GM23248 (cell line): ENCODE measurements around the gene GPR35. TPM values are rescaled to one million over a fixed set of nuclear protein-coding genes. Genes with fewer than 3 reads are reported as not detected.
"Not testable (repeated sequence)": the region's sequence is repeated elsewhere in the genome, so short reads cannot be mapped to it uniquely, and the experiment has no call there.

ENCODE experiments used
- DNase-seq: peaks from one replicate; pipeline ENCODE4 v3.0.0-alpha.2; 2015
- H2AFZ ChIP-seq: fragments of 200-600 bp; sonication (generic); 2 replicates; pipeline ENCODE4 v1.6.1; 2016; ENCODE audit warnings: antibody characterized with exemption
- H3F3A ChIP-seq: fragments of 200-600 bp; sonication (generic); 2 replicates; pipeline ENCODE4 v1.6.1; 2016; ENCODE audit warnings: mild to moderate bottlenecking, antibody characterized with exemption, mixed run types; ENCODE audit not compliant: insufficient read depth
- H3K27ac ChIP-seq: fragments of 200-600 bp; sonication (generic); 2 replicates; pipeline ENCODE4 v1.5.1; 2016; ENCODE audit warnings: mild to moderate bottlenecking
- H3K27me3 ChIP-seq: fragments of 200-600 bp; sonication (generic); replicated peaks from 2 replicates; pipeline ENCODE4 v1.6.1; 2016; ENCODE audit warnings: mild to moderate bottlenecking; ENCODE audit not compliant: insufficient read depth
- H3K36me3 ChIP-seq: fragments of 200-600 bp; sonication (generic); 2 replicates; pipeline ENCODE4 v1.6.1; 2016; ENCODE audit warnings: low read depth, mild to moderate bottlenecking
- H3K4me1 ChIP-seq: fragments of 200-600 bp; sonication (generic); 2 replicates; pipeline ENCODE4 v1.6.1; 2016; ENCODE audit warnings: mild to moderate bottlenecking; ENCODE audit not compliant: insufficient read depth
- H3K4me2 ChIP-seq: fragments of 200-600 bp; sonication (generic); one replicate; pipeline ENCODE4 v1.6.1; 2016; ENCODE audit warnings: mild to moderate bottlenecking; ENCODE audit not compliant: unreplicated experiment
- H3K4me3 ChIP-seq: fragments of 200-600 bp; sonication (generic); 2 replicates; pipeline ENCODE4 v1.5.1; 2016; ENCODE audit warnings: mild to moderate bottlenecking
- H3K79me2 ChIP-seq: fragments of 200-600 bp; sonication (generic); 2 replicates; pipeline ENCODE4 v1.6.1; 2016; ENCODE audit warnings: mild to moderate bottlenecking; ENCODE audit not compliant: insufficient read depth
- H3K9ac ChIP-seq: fragments of 200-600 bp; sonication (generic); 2 replicates; pipeline ENCODE4 v1.6.1; 2016; ENCODE audit warnings: mild to moderate bottlenecking
- H3K9me2 ChIP-seq: fragments of 200-600 bp; sonication (generic); 2 replicates; pipeline ENCODE4 v1.6.1; 2016; ENCODE audit warnings: mixed run types, mild to moderate bottlenecking, moderate library complexity; ENCODE audit not compliant: insufficient read depth
- H3K9me3 ChIP-seq: fragments of 200-600 bp; sonication (generic); one replicate; pipeline ENCODE4 v1.6.1; 2017; ENCODE audit warnings: low read depth
- H4K20me1 ChIP-seq: fragments of 200-600 bp; sonication (generic); 2 replicates; pipeline ENCODE4 v1.6.0; 2016; ENCODE audit not compliant: insufficient read depth
- WGBS, 2 experiments: methylation state at CpG; one replicate each; pipeline ENCODE4 v1.1.6; 2015 to 2017; ENCODE audit warnings: low lambda C conversion rate in 2 of 2, low coverage in 1 of 2; ENCODE audit errors: missing lambda C conversion rate in 2 of 2; 5-methylcytosine and 5-hydroxymethylcytosine counted together
- in situ Hi-C: fragments of 300-500 bp; cut with MboI; formaldehyde crosslinking; loops from 2 replicates; pipeline ENCODE4 v1.15.0; 2020
- polyA plus RNA-seq: library from polyadenylated mRNA; unstranded; fragments of >200 nt; fragmentation: Nextera tagmentation; extraction: Ambion mirVana; gene quantifications from 2 replicates; pipeline ENCODE4 v1.2.1, GENCODE V29; 2016
- small RNA-seq: library from RNA; depleted of rRNA; stranded (forward); fragments of <200 nt; gene quantifications from one replicate; pipeline ENCODE3, GENCODE V24; 2014; ENCODE audit warnings: low read depth, low replicate concordance
- total RNA-seq: library from RNA; depleted of rRNA; stranded (reverse); fragments of >200 nt; shearing (Covaris generic); gene quantifications from 2 replicates; pipeline ENCODE4 v1.2.3, GENCODE V29; 2014; rRNA removed

GPR35 gene
- total and polyA plus RNA-seq, 2 experiments from 2014 or later, result 0.14 TPM; not detected in 1

- no CpG with 5 or more reads among the region's 24 CpGs for WGBS, 2 experiments
- not testable (repeated sequence) for H2AFZ ChIP-seq, H4K20me1 ChIP-seq
Measured at GRCh38 chr2:240675345-240675744, 50.1 kb downstream of the GPR35 start.

GRCh38 chr2:240678043-240678442 lies 52.8 kb downstream of the GPR35 start:
- H2AFZ ChIP-seq, H3K4me2 ChIP-seq, H4K20me1 ChIP-seq, H3K27ac ChIP-seq, H3K4me3 ChIP-seq, DNase-seq, H3K79me2 ChIP-seq, H3K27me3 ChIP-seq, H3K4me1 ChIP-seq, H3K36me3 ChIP-seq, H3F3A ChIP-seq, in situ Hi-C loops, H3K9ac ChIP-seq, H3K9me2 ChIP-seq, H3K9me3 ChIP-seq: not testable (repeated sequence)
- 57 to 72% methylated on average over 6 to 7 of the region's 14 CpGs for WGBS, 2 experiments

More at GRCh38 chr2:240675345-240675744, 50.1 kb downstream of the GPR35 start:
- H3F3A ChIP-seq, H3K4me3 ChIP-seq, DNase-seq, H3K9me2 ChIP-seq, H3K4me2 ChIP-seq, in situ Hi-C loops, H3K9me3 ChIP-seq, H3K27ac ChIP-seq, H3K79me2 ChIP-seq, H3K36me3 ChIP-seq, H3K9ac ChIP-seq, H3K4me1 ChIP-seq: not testable (repeated sequence)
- peaks cover 25% of the 10 kb centered on the region; the same call in 1 of the 2 replicates for H3K27me3 ChIP-seq

GRCh38 chr2:240678909-240679308 lies 53.6 kb downstream of the GPR35 start:
- H3K36me3 ChIP-seq, H3K4me1 ChIP-seq, H3K79me2 ChIP-seq, DNase-seq, H2AFZ ChIP-seq, H3K4me2 ChIP-seq, H3F3A ChIP-seq, in situ Hi-C loops, H3K4me3 ChIP-seq, H3K9ac ChIP-seq, H3K27me3 ChIP-seq, H3K9me2 ChIP-seq, H3K9me3 ChIP-seq, H3K27ac ChIP-seq, H4K20me1 ChIP-seq: not testable (repeated sequence)
- no CpG with 5 or more reads among the region's 19 CpGs for WGBS, 2 experiments

GRCh38 chr2:240680185-240680584 lies 54.9 kb downstream of the GPR35 start:
- WGBS, 2 experiments, result 18 to 27% methylated on average over 1 to 2 of the region's 11 CpGs
- H2AFZ ChIP-seq, H3K9me2 ChIP-seq, H3K9ac ChIP-seq, H4K20me1 ChIP-seq, H3K4me3 ChIP-seq, H3K27ac ChIP-seq, H3K9me3 ChIP-seq, H3K4me2 ChIP-seq, H3K36me3 ChIP-seq, H3F3A ChIP-seq, DNase-seq, in situ Hi-C loops, H3K4me1 ChIP-seq, H3K79me2 ChIP-seq, H3K27me3 ChIP-seq: not testable (repeated sequence)

Small RNA genes within 50 kb of the gene (small RNA-seq; reads per million reads assigned to genes)
- gene AC011298.3, result not detected

Other genes starting within 250 kb of the GPR35 start
- 88.2 and 101 TPM in 2 replicates for gene GPC1, start 189.8 kb upstream of the GPR35 start, total RNA-seq
- 66.4 and 71.6 TPM in 2 replicates for gene GPC1, start 189.8 kb upstream of the GPR35 start, polyA plus RNA-seq
- 10.1 and 12.8 TPM in 2 replicates for gene ANKMY1, start 67.5 kb upstream of the GPR35 start, total RNA-seq
- gene ANKMY1, start 67.5 kb upstream of the GPR35 start, polyA plus RNA-seq, result 5.1 and 5.6 TPM in 2 replicates
- gene DUSP28, start 65.1 kb upstream of the GPR35 start, total RNA-seq, result 1.5 and 3.2 TPM in 2 replicates
- gene DUSP28, start 65.1 kb upstream of the GPR35 start, polyA plus RNA-seq, result 4.9 and 5.8 TPM in 2 replicates
- gene RNPEPL1, start 57.0 kb upstream of the GPR35 start, total RNA-seq, result 20.2 and 23.0 TPM in 2 replicates
- gene RNPEPL1, start 57.0 kb upstream of the GPR35 start, polyA plus RNA-seq, result 11.1 and 11.2 TPM in 2 replicates
- gene CAPN10, start 38.7 kb upstream of the GPR35 start, total RNA-seq, result 13.3 and 29.5 TPM in 2 replicates
- gene CAPN10, start 38.7 kb upstream of the GPR35 start, polyA plus RNA-seq, result 10.0 and 11.5 TPM in 2 replicates
- gene AQP12B, start 57.4 kb downstream of the GPR35 start, total RNA-seq, result not detected in 2 replicates
- gene AQP12B, start 57.4 kb downstream of the GPR35 start, polyA plus RNA-seq, result not detected in 2 replicates
- not detected in 2 replicates for gene AQP12A, start 66.4 kb downstream of the GPR35 start, total RNA-seq
- gene AQP12A, start 66.4 kb downstream of the GPR35 start, polyA plus RNA-seq, result not detected in 2 replicates
- gene KIF1A, start 194.7 kb downstream of the GPR35 start, total RNA-seq, result under 0.01 TPM in 1 of 2 replicates, not detected in the other
- gene KIF1A, start 194.7 kb downstream of the GPR35 start, polyA plus RNA-seq, result 0.05 and 0.22 TPM in 2 replicates
- gene AGXT, start 243.3 kb downstream of the GPR35 start, total RNA-seq, result not detected in 2 replicates
- gene AGXT, start 243.3 kb downstream of the GPR35 start, polyA plus RNA-seq, result not detected in 2 replicates